GM23338 (cell line): ENCODE results near the gene KEL. TPM values are rescaled to one million over a fixed set of nuclear protein-coding genes. Genes with fewer than 3 reads are reported as not detected.
"Not testable (repeated sequence)": the region's sequence is repeated elsewhere in the genome, so short reads cannot be mapped to it uniquely, and the experiment has no call there.

Source experiments
- ATAC-seq: fragments of 200-7000 bp; cut with Tn5 transposase; 3 replicates; pipeline ENCODE4 v1.9.1; 2020
- DNase-seq: peaks from one replicate; pipeline ENCODE4 v3.0.0-alpha.2; 2015; ENCODE audit warnings: low spot score
- H2AFZ ChIP-seq: fragments of 200-600 bp; sonication (generic); 2 replicates; pipeline ENCODE4 v1.8.0; 2016; ENCODE audit warnings: antibody characterized with exemption, mild to moderate bottlenecking, moderate library complexity
- H3F3A ChIP-seq: fragments of 200-600 bp; sonication (generic); replicated peaks from 2 replicates; pipeline ENCODE4 v1.8.0; 2017; ENCODE audit warnings: antibody characterized with exemption, mixed run types, low read depth
- H3K27ac ChIP-seq: fragments of 200-600 bp; sonication (generic); 2 replicates; pipeline ENCODE4 v1.6.1; 2016; ENCODE audit warnings: low read depth
- H3K27me3 ChIP-seq: fragments of 200-600 bp; sonication (generic); 2 replicates; pipeline ENCODE4 v1.8.0; 2016; ENCODE audit warnings: mild to moderate bottlenecking, mixed run types, moderate library complexity; ENCODE audit not compliant: insufficient read depth
- H3K36me3 ChIP-seq: fragments of 200-600 bp; sonication (generic); 2 replicates; pipeline ENCODE4 v1.8.0; 2016; ENCODE audit warnings: mild to moderate bottlenecking; ENCODE audit not compliant: insufficient read depth
- H3K4me1 ChIP-seq: fragments of 200-600 bp; sonication (generic); 2 replicates; pipeline ENCODE4 v1.8.0; 2016; ENCODE audit warnings: mild to moderate bottlenecking, moderate library complexity; ENCODE audit not compliant: insufficient read depth
- H3K4me2 ChIP-seq: fragments of 200-600 bp; sonication (generic); 2 replicates; pipeline ENCODE4 v1.7.1; 2017; ENCODE audit warnings: mixed run types
- H3K4me3 ChIP-seq: fragments of 200-600 bp; sonication (generic); 2 replicates; pipeline ENCODE4 v1.6.1; 2016; ENCODE audit warnings: mixed run types
- H3K79me2 ChIP-seq: fragments of 200-600 bp; sonication (generic); replicated peaks from 2 replicates; pipeline ENCODE4 v1.8.0; 2017; ENCODE audit warnings: mild to moderate bottlenecking; ENCODE audit not compliant: insufficient read depth
- H3K9me2 ChIP-seq: fragments of 200-600 bp; sonication (generic); 2 replicates; pipeline ENCODE4 v1.8.0; 2017; ENCODE audit not compliant: insufficient read depth
- H4K20me1 ChIP-seq: fragments of 200-600 bp; sonication (generic); replicated peaks from 2 replicates; pipeline ENCODE4 v1.8.0; 2017; ENCODE audit warnings: mild to moderate bottlenecking; ENCODE audit not compliant: insufficient read depth
- H3K27ac Mint-ChIP-seq: 2 replicates; pipeline ENCODE4 v1.8.0; 2020; ENCODE audit warnings: inconsistent platforms, mild to moderate bottlenecking, moderate library complexity, mixed read lengths
- H3K27me3 Mint-ChIP-seq: 3 replicates; pipeline ENCODE4 v1.8.0; 2022; ENCODE audit warnings: low read depth, mild to moderate bottlenecking, moderate library complexity, mixed read lengths, inconsistent platforms; ENCODE audit not compliant: insufficient read depth, poor library complexity
- H3K36me3 Mint-ChIP-seq: 3 replicates; pipeline ENCODE4 v1.8.0; 2021; ENCODE audit warnings: low read depth, mild to moderate bottlenecking, inconsistent platforms, moderate library complexity, mixed read lengths
- H3K4me1 Mint-ChIP-seq: 3 replicates; pipeline ENCODE4 v1.8.0; 2020; ENCODE audit warnings: mild to moderate bottlenecking, inconsistent platforms, mixed read lengths
- H3K4me3 Mint-ChIP-seq: 3 replicates; pipeline ENCODE4 v1.8.0; 2021; ENCODE audit warnings: moderate library complexity, mild to moderate bottlenecking, inconsistent platforms, mixed read lengths
- H3K9me3 Mint-ChIP-seq: 3 replicates; pipeline ENCODE4 v1.8.0; 2020; ENCODE audit warnings: moderate library complexity, mild to moderate bottlenecking, inconsistent platforms, mixed read lengths
- CREB1 ChIP-seq: fragments of 250-450 bp; sonication (Bioruptor Pico); IDR thresholded peaks from 2 replicates; pipeline ENCODE4 v1.5.0; 2020; ENCODE audit warnings: low read depth, mild to moderate bottlenecking, moderate library complexity
- ETS1 ChIP-seq: IDR thresholded peaks from 2 replicates; pipeline ENCODE4 v1.6.1; 2016; ENCODE audit warnings: antibody characterized with exemption
- EZH2 ChIP-seq: fragments of 200-600 bp; sonication (generic); IDR thresholded peaks from one replicate; pipeline ENCODE4 v1.8.0; 2017; ENCODE audit warnings: antibody characterized with exemption, mild to moderate bottlenecking, low read depth; ENCODE audit not compliant: unreplicated experiment
- EZH2phosphoT487 ChIP-seq: fragments of 200-600 bp; sonication (generic); IDR thresholded peaks from one replicate; pipeline ENCODE4 v1.8.1; 2018; ENCODE audit warnings: antibody characterized with exemption; ENCODE audit not compliant: unreplicated experiment
- JUNB ChIP-seq: IDR thresholded peaks from one replicate; pipeline ENCODE4 v1.6.1; 2016; ENCODE audit warnings: antibody characterized with exemption; ENCODE audit not compliant: unreplicated experiment
- POLR2AphosphoS5 ChIP-seq: IDR thresholded peaks from 2 replicates; pipeline ENCODE4 v1.6.1; 2016; ENCODE audit warnings: antibody characterized with exemption, low read depth
- ZNF114 ChIP-seq: fragments of 250-450 bp; sonication (Bioruptor Pico); IDR thresholded peaks from 2 replicates; pipeline ENCODE4 v1.5.0; 2020; ENCODE audit warnings: mild to moderate bottlenecking, moderate library complexity
- ZNF331 ChIP-seq: fragments of 250-450 bp; sonication (Bioruptor Pico); IDR thresholded peaks from 2 replicates; pipeline ENCODE4 v1.5.0; 2020; ENCODE audit warnings: low read depth, mild to moderate bottlenecking, moderate library complexity
- polyA plus RNA-seq: library from polyadenylated mRNA; unstranded; fragments of >200 nt; fragmentation: Nextera tagmentation; extraction: Ambion mirVana; gene quantifications from 2 replicates; pipeline ENCODE4 v1.2.1, GENCODE V29; 2016
- total RNA-seq: library from RNA; depleted of rRNA; stranded (reverse); fragments of >200 nt; shearing (Covaris generic); gene quantifications from 2 replicates; pipeline ENCODE4 v1.2.3, GENCODE V29; 2014
- TF ChIP-seq, protein P1 (sequence below): IDR thresholded peaks from one replicate; pipeline ENCODE4 v1.6.1; 2018; ENCODE audit warnings: antibody characterized with exemption; ENCODE audit not compliant: unreplicated experiment

The KEL gene
- total and polyA plus RNA-seq, 2 experiments from 2014 or later: 1.2 to 3.6 TPM

GRCh38 chr7:142983825-142984224 is 21.7 kb upstream of the KEL start:
- Mint-ChIP-seq H3K4me1 (no peaks in the 10 kb centered on the region), H3K4me3 (no peak overlapping the region), H3K27ac (no peak overlapping the region), H3K36me3 (no peaks in the 10 kb centered on the region), H3K9me3 (peaks cover 2% of the 10 kb centered on the region; the same call in 1 of the 3 replicates), H3K27me3 (peaks cover 5% of the 10 kb centered on the region)
- TF ChIP-seq ETS1 (no peak), CREB1 (CRISPR knock-in tag) (no peak), POLR2AphosphoS5 (no peak), EZH2phosphoT487 (no peak)
- TF ChIP-seq, protein P1, sequence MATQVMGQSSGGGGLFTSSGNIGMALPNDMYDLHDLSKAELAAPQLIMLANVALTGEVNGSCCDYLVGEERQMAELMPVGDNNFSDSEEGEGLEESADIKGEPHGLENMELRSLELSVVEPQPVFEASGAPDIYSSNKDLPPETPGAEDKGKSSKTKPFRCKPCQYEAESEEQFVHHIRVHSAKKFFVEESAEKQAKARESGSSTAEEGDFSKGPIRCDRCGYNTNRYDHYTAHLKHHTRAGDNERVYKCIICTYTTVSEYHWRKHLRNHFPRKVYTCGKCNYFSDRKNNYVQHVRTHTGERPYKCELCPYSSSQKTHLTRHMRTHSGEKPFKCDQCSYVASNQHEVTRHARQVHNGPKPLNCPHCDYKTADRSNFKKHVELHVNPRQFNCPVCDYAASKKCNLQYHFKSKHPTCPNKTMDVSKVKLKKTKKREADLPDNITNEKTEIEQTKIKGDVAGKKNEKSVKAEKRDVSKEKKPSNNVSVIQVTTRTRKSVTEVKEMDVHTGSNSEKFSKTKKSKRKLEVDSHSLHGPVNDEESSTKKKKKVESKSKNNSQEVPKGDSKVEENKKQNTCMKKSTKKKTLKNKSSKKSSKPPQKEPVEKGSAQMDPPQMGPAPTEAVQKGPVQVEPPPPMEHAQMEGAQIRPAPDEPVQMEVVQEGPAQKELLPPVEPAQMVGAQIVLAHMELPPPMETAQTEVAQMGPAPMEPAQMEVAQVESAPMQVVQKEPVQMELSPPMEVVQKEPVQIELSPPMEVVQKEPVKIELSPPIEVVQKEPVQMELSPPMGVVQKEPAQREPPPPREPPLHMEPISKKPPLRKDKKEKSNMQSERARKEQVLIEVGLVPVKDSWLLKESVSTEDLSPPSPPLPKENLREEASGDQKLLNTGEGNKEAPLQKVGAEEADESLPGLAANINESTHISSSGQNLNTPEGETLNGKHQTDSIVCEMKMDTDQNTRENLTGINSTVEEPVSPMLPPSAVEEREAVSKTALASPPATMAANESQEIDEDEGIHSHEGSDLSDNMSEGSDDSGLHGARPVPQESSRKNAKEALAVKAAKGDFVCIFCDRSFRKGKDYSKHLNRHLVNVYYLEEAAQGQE: no peak
- H3K4me3 ChIP-seq: no peak overlapping the region
- peaks cover 8% of the 10 kb centered on the region; the same call in 1 of the 2 replicates for H3K9me2 ChIP-seq
- no peak for ATAC-seq
- H3F3A ChIP-seq: no peaks in the 10 kb centered on the region
- H4K20me1 ChIP-seq: no peaks in the 10 kb centered on the region
- H3K36me3 ChIP-seq: no peaks in the 10 kb centered on the region
- no peak overlapping the region for H2AFZ ChIP-seq
- DNase-seq: no peak
- no peaks in the 10 kb centered on the region for H3K79me2 ChIP-seq
- no peaks in the 10 kb centered on the region for H3K4me1 ChIP-seq
- no peak overlapping the region for H3K4me2 ChIP-seq
- H3K27me3 ChIP-seq: no peaks in the 10 kb centered on the region
- H3K27ac ChIP-seq: no peak overlapping the region

DNA sequence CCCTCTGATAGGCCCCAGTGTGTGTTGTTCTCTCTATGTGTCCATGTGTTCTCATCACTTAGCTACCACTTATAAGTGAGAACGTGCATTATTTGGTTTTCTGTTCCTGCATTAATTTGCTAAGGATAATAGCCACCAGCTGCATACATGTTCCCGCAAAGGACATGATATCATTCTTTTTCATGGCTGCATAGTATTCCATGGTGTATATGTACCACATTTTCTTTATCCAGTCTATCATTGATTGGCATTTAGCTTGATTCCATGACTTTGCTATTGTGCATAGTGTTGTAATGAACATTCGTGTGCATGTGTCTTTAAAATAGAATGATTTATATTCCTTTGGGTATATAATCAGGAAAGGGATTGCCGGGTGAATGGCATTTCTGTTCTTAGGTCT is 16.2 kb upstream of the KEL start:
- not testable (repeated sequence) for ATAC-seq, H3F3A ChIP-seq, H3K9me3 Mint-ChIP-seq, H3K4me1 ChIP-seq, H3K27me3 Mint-ChIP-seq, H3K4me3 Mint-ChIP-seq, H3K79me2 ChIP-seq, H3K27ac ChIP-seq, H3K36me3 Mint-ChIP-seq, H3K27me3 ChIP-seq, DNase-seq, H3K9me2 ChIP-seq, H3K4me3 ChIP-seq, H3K27ac Mint-ChIP-seq, H3K36me3 ChIP-seq, H3K4me1 Mint-ChIP-seq, H2AFZ ChIP-seq, H3K4me2 ChIP-seq, H4K20me1 ChIP-seq

- H4K20me1 ChIP-seq: no peaks in the 10 kb centered on the region
- no peaks in the 10 kb centered on the region for H3K79me2 ChIP-seq
- H3K27ac ChIP-seq: no peak overlapping the region
- Mint-ChIP-seq H3K4me3 (no peak overlapping the region), H3K27ac (no peak overlapping the region), H3K4me1 (no peaks in the 10 kb centered on the region), H3K9me3 (peaks cover 5% of the 10 kb centered on the region; the same call in 2 of the 3 replicates), H3K36me3 (no peaks in the 10 kb centered on the region), H3K27me3 (peaks cover 2% of the 10 kb centered on the region)
- H3F3A ChIP-seq: no peaks in the 10 kb centered on the region
- ATAC-seq (no peak), DNase-seq (no peak)
- no peaks in the 10 kb centered on the region for H3K36me3 ChIP-seq
- H3K4me2 ChIP-seq: no peak overlapping the region
- no peaks in the 10 kb centered on the region for H3K9me2 ChIP-seq
- H3K4me3 ChIP-seq: no peak overlapping the region
- no peaks in the 10 kb centered on the region for H3K4me1 ChIP-seq
- no peaks in the 10 kb centered on the region for H3K27me3 ChIP-seq
- H2AFZ ChIP-seq: no peak overlapping the region
- no peak for TF ChIP-seq EZH2phosphoT487
- TF ChIP-seq EZH2: no peak
- TF ChIP-seq, protein P1: no peak
- no peak for TF ChIP-seq ZNF331
- TF ChIP-seq JUNB: no peak
- no peak for TF ChIP-seq ZNF114 (CRISPR knock-in tag)
- no peak for TF ChIP-seq POLR2AphosphoS5
These were observed 12.5 kb upstream of the KEL start for GRCh38 chr7:142974626-142975025.
